ENCODE results near the gene PDE3A.
"Not testable (repeated sequence)": the region's sequence is repeated elsewhere in the genome, so short reads cannot be mapped to it uniquely, and the experiment has no call there.

The PDE3A gene

DNA sequence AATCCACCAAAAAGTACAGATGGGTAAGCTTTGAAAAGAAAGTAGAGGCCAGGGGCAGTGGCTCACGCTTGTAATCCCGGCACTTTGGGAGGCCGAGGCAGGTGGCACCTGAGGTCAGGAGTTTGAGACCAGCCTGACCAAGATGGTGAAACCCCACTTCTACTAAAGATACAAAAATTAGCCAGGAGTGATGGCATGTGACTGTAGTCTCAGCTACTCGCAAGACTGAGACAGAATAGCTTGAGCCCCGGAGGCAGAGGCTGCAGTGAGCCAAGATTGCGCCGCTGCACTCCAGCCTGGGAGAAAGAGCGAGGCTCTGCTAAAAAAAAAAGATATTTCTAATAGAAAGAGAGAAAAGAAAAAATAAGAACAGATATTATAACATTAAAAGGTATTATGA lies 192.6 kb downstream of the PDE3A start:
- DNase-seq: no peak

DNA sequence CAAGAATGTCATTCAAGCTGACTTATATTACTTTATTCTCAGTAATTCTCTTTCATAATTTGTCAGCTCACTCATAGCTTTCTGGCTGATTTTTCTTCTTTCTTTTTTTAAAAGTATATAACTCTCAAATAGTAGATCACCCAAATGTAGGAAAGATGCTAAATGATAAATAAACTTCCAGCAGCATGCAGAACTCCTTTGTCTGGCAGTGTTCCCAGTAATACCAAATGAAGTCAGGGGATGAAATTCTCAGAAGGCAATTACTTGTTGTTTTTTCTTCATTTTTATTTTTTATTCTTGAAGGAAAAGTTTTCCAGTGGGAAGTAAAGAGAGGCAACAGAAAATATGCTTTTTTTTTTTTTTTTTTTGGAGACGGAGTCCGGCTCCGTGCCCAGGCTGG lies 193.5 kb downstream of the PDE3A start:
- DNase-seq: no peak

DNA sequence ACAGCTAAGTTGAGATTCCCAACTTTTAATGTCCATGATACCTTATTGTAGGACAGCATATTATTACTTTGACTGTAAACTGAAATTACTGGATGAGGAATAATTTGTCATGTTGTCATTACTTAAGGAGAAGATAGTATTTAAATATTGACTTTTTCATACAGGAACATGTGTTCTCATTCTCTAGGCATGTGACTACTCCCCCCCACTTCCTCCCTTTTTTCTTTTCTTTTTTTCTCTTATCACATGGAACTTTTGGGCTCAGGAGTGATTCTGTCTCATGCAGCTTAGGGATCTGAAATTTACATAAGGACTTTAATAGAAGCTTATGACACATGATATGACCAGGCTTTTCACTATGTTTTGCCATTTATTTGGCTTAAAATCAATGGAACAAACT lies 199.1 kb downstream of the PDE3A start:
- no peak for DNase-seq

DNA sequence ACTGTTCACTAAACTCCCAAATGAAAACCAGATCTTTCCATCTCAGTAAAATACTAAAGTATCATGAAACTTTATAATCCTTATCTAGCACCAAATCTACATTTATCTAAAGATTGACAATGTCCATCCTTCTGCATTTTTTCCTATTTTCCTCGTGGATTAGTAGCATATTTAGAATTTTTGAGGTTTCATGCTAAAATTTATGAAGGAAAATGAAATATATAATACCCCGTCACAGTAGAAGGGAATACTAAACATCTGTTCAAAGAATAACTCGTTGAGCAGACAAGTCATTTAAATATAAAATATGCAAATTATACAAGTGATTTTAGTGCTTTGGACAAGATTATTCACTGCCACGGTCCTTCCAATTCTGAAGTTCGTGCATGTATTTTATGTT lies 204.1 kb downstream of the PDE3A start:
- no peak for DNase-seq

DNA sequence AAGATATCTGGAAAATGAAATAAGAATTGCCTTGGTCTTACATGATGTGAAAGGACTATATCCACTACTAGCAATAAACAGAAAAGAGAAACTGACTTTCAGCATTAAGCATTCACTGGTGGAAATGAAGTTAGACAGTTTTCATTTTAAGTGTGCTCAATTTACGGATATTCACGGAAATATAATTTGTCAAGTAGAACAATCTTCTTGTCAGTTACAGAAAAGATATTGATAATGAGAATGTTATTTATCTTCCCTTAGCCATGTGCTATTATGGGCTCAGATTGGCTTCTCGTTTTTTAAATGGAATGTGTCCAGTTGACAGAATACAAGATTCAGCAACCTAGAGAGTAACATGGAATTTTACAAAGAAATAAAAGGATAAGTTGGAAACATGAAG lies 208.2 kb downstream of the PDE3A start:
- DNase-seq: no peak

DNA sequence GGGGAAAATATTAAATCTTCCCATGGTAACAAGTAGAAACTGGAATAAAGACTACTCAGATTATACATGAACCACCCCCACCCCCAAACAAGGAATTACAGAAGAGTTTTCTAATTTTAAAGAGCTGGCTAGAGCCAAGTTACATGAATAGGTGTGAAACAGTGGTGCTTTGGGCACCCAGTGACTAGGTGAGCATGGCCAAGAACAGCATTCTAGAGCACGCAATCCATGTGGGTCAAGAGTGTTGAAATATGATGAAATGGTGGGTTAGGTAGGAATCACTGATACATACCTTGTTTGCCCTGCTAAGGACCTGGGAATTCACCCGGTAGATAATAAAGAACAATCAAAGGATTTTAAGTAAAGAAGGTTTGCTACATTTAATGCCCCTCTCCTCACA lies 208.7 kb downstream of the PDE3A start:
- no peak for DNase-seq

DNA sequence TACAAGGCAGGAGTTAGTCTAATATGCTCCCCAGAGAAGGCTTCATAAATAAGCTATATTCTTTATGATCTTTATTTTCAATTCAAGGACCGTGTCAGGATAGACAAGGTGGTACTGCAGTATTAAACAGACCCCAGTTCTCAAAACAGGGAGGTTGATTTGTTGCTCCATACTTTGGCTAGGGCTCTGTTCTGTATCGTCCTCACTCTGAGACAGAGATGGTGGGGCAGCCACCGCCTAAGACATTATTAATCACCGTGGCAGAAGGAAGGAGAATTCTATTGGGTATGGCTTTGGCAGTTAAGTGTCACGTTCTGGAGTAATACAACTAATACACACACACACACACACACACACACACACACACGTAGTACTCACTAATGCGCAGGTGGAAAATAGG lies 209.8 kb downstream of the PDE3A start:
- DNase-seq: no peak

DNA sequence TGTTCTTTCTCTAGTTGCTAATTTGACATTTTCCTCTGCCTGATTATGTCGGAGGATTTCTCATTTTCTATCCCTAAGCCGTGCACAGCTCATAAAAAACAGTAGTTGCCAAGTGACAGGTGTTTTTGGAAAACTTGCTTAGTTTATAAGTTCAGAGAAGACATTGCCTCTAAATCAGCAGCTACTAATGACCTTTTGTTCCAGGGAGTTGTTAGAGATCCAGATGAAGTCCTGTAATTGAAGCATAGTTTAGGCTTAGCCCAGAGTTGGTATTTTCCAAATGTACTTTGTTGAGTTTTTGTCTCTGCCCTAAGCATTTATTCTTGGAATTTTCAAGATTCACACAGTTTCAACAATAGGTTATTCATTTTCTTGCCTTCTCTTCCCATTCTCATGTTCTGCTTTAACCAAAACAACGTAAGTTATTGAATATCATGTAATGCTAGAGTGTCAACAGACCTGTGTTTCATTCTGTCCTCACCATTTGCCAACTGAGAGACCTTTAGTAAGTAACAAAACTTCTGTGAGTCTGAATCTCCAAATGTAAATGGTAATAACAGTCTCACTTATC lies 216.8 kb downstream of the PDE3A start:
- no peak for DNase-seq

DNA sequence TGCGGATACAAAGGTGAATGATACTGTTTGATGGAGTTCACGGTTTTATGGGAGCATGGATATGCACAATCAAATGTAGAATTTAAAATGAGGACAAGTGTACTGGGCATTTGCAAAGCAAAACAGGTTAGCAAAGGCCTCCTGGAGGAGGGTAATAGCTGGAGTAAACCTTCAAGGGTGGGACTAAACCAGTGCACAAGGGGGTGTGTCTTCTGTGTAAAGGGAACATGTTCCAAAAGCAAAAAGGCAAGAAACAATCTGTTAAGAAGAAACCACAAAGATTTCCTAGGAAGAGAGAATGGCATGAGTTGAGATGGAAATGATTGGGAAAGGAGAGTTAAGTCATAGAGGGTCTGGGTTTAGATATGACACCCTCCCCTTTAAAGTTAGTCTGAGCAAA lies 217.6 kb downstream of the PDE3A start:
- no peak for DNase-seq

DNA sequence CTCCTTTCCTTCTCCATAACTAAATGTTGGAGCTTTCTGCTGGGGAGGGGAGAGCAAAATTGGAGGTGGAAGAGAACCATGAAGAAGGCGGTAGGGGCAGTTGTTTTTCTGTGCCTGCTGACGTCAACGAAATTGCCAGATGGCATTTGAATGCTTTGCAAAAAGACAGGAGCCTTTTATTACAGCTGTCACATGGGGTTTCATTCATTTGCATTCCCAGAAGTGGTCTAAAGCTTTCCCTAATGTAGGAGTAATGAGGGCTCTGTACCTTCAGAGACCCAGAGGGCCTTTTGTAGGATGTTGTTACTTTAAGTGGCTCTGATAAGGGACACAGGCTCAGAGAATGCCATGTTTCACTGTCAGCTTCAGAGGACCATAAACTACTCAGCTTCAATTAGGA lies 219.7 kb downstream of the PDE3A start:
- no peak for DNase-seq

DNA sequence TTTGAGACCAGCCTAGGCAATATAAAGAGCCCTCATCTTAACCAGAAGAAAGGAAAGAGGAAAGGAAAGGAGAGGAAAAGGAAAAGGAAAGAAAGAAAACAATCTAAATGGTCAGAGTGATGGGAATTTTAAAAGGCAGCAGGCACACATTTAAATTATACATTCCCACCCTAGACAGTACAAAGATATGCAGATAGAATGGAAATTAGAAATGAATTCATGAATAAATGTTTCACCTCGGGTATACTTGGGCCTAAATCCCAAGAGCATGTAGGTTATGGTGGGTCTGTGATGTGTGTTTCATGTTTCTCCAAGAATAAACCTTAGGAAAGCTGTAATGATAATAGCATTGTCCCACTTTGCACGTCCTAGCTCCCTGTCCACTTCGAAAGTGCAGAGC lies 222.2 kb downstream of the PDE3A start:
- no peak for DNase-seq

DNA sequence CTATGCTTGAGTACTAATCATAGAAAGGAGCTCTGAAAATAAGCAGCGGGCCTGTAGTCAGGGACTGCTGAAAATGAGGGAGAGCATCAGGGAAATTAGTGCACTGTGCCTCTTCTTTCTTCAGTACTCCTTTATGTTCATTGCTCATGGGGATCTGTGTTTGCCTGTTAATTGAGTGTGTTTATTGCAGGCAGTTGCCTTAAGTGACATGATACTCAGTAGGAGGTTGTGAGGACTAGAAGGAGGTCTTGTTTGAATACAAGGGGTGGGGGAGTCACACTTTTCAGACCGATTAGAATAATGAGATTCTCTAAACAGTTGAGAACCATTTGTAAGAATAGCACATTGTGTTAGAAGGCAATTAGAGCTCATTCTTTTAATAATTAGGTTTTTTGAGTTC lies 224.2 kb downstream of the PDE3A start:
- DNase-seq: no peak

DNA sequence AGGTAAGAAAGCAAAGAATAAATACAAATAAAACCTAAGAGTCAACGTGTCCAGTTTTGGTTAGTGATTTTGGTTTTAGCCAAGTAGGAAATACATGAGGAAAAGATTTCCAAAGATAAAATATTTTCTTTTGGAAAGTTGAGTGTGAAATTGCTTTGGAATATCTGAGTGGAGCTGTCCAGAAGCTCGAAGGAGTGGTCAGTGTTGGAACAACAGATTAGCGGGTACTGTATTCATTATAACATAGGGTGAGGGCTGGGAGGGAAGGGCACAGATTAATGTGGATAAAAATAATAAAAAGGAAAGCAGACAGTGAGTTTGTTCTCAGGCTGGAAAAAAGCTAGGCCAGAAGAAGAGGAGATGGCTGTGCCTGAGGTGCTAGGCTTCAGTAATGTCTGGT lies 225.3 kb downstream of the PDE3A start:
- no peak for DNase-seq

DNA sequence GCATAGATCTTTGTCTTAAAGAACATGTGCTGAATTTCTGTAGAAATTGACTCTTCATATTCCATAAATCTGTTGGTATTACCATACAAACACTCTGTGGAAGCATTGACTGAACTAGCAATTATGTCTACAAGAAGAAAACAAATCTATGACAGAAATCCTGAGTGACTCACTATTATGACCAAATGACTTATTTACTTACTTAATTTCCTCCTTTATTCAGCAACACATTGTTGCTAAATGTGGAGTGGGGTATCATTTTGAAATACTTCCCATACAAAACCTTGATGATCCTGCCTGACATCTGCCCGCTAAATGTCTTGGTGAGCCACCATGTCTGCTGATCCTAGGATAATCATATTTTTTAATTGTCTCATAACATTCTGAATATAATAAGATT lies 227.7 kb downstream of the PDE3A start:
- DNase-seq: no peak

DNA sequence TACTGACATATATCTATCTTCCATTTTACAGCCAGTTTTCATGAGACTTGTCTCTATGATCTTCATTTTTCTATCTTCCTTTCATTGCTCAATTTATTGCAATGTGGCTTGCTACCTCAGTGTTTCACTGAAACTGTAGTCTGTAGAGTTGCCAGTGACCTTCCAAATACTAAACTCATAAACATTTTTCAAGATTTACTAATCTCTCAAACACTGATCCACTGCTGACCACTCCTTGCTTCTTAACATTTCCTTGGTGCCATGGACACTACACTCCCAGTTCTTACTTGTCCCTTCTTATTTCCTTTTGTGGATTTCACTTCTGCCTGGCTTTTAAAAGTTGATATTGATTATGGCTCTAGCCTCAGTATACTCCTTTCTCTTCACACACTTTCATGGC lies 231.4 kb downstream of the PDE3A start:
- DNase-seq: no peak

DNA sequence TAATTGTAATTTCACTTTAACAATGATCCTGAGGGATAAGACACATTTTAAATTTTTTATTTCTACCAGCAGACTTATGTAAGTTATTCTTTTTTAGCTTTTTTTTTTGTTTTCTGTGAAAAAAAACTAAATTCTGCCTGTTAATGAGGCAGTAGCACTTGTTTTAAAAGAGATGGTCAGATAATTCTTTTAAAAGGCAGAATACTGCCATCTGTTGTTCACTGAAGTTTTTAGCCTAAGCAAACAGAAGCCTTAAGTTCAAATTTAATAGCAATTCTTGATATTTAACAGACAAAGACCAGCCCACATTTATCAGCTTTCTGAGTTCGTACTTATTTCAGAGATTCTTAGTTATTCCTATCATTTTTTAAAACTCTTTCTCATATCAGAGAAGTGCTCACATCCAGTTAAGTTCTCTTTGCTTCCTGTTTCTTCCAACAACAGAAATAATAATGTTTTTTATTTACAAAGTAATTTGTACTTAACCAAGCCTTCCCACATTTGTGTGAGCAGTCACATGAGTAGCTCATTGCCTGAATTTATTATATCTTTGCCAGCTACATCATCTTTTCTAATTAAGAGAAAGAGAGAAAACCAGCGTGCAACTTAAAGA lies 233.4 kb downstream of the PDE3A start:
- no peak for DNase-seq

DNA sequence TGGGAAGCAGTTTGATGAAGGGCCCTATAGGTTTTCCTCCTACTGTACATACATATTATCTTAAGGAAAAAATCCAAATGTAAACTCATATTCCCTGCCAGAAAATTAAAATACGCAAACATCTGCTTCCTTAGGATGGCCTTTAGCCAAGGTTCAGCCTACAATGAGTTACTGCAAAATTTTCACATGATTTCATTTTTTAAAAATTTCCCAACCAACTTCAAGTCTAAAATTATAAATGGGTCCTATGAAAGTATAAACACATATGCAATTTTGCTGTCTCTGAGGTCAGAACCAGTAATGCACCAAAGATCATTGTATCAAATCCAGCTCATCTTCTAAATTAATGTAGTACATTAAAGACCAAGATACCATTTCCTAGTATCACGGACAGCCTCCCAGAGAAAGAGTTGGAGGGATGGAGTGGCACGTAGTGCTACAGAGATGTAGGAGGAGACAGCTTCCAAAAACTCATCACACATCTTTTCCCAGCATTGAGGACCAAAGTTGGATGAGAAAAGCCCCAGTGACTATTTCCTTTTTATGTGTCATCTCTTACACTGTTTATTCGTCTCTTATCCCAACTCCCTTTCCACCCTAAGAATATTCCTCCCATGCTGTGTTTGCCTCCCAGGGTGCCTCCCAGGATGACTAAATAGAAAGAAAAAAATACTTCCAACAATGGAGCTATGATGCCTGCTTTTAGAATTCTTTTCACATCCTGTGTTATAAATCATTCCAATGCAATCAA lies 234.5 kb downstream of the PDE3A start:
- no peak for DNase-seq

DNA sequence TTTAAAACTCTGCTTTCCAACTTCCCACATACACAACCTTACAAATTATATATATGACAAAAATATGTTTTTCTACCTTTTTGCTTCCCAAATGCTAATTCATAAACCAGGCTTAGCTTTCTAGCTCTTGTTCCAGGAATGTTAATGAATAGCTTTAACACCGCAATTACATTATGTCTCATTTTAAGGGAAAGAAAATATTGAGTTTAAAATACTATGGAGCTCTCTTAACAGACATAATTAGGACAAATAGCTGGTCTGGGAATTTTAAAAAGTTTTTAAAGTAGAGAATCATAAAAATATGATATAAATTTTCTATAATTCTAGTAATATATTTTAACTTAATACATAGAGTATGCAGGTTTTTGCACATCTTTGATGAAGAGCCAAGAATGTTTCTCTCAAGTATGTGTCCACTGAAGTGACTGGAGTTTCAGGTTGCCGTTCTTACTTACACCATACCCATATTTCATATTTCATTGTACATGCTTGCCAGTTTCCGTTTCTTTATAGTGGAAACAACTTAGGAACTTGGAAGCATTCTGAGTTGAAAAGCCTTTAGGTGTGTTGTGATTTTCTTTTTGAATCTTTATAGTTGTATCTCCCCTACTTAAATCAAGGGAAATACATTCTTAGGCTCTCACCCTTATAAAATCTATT lies 236.2 kb downstream of the PDE3A start:
- DNase-seq: no peak

DNA sequence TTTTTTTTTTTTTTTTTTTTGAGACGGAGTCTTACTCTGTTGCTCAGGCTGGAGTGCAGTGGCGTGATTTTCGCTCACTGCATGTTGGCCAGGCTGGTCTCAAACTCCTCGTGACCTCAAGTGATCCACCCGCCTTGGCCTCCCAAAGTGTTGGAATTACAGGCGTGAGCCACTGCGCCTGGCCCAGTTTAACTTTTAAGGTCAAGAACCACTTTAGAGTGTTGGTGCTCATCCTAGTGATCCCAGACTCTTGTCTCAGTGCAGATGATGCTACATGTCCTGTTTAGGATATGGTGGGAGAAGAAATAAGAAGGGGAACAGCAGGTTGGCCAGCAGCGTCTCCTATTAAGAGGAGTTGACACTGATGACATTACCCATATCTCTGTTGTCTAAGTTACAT lies 246.7 kb downstream of the PDE3A start:
- DNase-seq: not testable (repeated sequence)

DNA sequence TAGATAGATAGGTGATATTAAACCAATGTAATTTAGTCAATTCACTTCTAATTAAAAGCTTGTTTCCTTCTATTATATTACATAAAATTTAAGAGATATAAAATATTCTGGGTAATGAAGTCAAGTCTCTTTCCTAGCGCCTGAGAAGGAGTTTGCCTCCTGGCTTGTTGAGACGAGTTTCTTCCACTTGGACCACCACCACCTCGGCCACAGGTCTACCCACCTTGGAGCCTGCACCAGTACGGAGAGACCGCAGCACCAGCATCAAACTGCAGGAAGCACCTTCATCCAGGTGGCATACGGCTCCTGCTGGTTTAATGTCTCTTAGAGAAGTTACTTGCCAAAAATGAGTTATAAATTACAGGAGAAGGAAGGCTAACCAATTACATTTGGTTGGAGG lies 247.8 kb downstream of the PDE3A start:
- no peak for DNase-seq

DNA sequence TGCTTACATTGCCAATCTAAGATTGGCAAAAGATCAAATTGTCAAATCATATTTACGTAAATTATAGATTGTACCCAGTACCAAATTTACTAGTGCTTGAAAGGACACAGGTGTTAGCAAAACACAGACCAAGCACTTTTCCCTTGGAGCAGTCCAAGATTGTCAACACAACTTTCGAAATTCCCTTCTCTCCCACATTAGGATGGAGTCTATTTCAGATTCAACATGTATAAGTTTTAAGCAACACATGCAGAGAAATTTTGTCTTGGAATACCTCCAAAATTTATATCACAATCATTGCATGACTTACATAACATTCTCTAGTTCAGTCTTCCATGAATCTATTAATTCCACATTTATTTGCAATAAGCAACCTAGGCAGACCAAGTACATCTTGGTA lies 251.9 kb downstream of the PDE3A start:
- no peak for DNase-seq

DNA sequence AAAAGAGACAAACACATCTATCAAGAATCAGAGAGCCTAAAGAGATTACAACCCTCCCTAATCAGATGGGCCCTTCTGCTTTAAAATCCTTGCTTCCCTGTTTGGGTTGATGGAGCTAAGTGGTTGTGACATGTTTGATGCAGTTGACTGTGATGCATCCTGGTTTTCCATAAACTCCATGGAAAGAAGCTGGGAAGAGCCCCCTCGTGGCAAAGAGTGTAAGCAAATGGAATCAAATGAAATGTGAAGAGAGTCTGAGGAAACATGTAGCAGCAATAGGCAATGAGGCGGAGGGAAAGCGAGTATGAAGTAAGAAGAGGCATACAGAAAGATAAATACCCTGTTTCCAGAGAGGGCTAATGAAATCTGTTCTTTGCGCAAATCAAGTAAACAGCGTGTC lies 256.4 kb downstream of the PDE3A start:
- DNase-seq: no peak

DNA sequence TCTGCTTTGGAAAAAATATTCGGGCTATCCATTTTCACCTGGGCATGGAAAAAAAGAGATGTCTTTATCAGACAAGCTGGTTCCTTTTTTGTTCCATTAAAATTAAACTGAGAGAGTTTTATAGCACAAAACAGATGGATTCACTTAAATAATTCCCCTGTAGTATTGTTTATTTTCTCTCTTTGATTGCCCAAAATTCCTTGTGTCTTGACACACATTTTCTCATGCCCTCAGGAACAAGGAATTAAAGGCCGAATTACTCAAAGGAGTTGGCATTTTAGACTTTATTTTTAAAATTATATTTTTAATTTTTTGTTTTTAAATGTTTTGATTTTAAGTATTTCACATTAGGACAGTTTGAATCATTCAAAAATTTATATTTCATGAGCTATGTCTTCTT lies 257.2 kb downstream of the PDE3A start:
- DNase-seq: no peak

DNA sequence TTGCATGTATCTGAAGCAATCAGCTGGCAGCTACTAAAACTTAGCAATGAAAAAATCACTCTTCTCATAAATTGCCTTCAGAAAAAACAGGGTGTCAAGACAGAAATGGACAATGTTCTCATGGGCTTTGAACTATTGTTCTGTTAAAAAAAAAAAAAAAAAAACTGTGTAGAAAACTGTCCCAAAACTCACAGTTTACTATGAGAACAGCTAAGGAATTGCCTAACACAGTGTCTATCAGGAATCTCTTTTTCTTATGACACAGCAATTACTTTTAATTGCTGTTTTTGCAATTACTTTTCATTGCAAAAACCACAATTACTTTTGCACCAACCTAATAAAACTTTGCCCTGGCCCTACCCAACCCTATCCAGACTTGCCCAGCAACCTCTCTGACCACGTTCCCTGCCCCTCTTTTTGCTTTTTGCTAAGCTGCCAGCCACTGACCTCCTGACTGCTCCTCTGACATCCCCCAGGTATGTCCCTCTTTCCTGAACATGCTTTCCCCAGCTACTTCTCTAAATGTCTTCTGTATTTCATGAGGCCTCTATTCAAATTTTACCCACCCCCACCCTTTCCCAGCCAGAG lies 258.8 kb downstream of the PDE3A start:
- DNase-seq: no peak

Data from activated CD4-positive, alpha-beta T cell treated with anti-CD3 and anti-CD28 coated beads, Interleukin-2, amount 50 U/mL, for 16 hours (primary cell).